ENCODE data around the gene THBS4.

Gene THBS4

DNA sequence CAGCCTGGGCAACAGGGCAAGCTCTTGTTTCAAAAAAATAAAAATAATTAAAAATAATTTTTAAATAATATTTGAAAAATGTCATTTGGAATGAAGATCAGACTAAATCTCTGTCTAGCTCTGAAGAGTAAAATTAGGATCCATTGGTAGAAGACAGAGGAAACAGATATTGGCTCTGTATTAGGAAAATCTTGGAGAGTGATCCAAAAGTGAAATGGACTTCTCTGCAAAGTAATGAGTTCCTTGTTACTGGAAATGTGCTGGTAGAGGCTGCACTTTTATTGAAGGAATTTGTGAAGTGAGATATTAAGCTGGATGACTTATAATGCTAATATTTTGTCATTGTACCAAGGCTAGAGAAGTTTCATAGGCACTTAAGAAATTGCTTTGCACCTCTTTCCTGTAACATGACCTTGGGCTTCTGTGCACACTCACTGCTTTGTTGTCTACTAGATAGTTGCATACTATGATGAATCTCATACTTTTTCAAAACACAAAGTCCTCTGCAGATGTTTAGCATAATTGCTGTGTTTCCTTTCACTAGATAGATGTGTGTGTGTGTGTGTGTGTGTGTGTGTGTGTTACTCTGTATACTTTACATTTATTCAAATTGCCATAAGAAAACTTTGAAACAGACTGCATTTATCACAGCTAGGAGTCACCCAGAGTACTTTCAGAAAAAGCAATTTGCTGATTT lies 13.1 kb downstream of the THBS4 start:
- DNase-seq (ENCODE audit: low read depth) = no peak

DNA sequence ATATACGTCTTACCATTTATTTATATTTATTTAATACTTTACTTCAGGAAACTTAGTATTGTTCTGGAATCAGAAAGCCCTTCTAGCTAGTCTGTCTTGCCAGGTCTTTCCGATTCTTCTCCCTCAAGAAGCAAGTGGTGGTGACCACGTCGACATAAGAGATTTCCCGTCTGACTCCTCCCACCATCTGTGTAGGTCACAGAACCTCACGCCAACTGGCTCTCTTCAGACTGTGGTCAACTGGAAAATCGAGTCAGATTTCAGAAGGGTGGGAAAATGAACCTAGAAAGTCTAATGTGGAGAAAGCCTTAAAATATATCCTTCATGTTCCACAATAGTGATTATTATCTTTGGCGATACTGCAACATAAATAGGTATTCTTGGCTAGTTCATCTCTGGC lies 17.3 kb downstream of the THBS4 start:
- no peak for DNase-seq (ENCODE audit: low read depth)

DNA sequence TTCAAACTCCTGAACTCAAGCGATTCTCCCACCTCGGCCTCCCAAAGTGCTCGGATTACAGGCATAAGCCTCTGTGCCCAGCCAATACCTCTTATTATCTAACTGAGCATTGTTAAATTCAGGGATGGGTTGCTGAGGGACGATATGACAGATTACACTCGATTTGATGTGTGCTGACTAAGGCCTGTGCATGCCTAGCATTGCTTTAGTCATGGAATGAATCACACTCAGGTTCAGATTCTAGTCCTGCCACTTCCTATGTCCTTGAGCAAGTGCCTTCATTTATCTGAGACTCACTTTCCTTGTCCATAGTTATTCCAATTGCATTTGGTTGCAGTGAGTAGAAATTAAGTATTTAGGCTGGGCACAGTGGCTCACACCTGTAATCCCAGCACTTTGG lies 19.5 kb downstream of the THBS4 start:
- no peak for DNase-seq (ENCODE audit: low read depth)

DNA sequence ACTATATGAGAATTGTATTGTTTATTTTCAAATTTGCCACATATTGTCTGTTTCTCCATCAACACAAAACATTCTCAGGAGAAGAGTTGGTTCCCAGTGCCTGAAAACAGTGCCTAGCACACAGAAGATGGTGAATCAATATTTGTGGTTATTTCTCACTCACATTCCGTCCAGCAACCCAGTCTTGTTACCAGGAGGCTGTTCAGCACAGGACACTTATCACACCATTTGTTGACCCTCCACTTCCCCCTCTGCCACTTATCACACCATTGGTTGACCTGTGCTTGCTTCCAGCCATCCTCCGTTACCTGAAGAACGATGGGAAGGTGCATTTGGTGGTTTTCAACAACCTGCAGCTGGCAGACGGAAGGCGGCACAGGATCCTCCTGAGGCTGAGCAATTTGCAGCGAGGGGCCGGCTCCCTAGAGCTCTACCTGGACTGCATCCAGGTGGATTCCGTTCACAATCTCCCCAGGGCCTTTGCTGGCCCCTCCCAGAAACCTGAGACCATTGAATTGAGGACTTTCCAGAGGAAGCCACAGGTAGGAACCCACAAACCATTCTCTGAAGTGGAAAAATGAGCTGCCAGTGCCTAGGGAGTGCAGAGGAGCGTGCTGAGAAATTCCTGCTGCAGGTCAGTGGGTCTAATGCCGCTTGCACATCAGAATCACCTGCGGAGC lies 20.5 kb downstream of the THBS4 start:
- DNase-seq (ENCODE audit: low read depth) = no peak

DNA sequence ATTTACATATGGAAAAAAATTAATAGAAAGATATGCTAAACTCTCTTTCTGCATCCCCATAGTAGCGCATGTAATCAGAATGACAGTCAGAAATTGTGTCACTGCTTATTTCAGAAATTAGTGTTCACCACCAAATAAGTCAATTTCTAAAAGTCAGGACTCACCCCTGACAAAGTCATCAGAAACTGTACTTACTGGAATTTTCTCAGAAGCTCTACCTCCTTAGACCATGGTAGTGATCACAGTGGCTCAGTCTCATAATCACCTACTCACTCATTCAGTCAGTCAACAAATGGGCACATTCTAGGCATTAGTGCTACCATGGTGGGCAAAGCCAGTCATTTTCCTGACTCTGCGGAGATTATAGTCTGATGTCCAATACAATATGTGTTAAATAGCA lies 22.0 kb downstream of the THBS4 start:
- no peak for DNase-seq (ENCODE audit: low read depth)

DNA sequence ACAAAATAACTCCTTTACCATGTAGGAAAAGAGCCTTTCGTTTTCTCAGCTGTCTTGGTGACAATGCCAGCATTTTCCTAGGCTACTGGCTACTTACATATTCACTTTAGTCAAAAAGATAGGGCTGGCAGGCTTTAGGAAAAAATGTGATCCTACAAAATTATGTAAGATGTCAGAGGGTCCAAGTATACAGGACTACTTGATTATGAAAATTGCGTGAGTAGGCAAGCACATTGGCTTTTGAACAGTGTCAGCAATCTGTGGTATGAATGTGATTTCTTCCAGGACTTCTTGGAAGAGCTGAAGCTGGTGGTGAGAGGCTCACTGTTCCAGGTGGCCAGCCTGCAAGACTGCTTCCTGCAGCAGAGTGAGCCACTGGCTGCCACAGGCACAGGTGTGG lies 22.8 kb downstream of the THBS4 start:
- DNase-seq (ENCODE audit: low read depth) = no peak

DNA sequence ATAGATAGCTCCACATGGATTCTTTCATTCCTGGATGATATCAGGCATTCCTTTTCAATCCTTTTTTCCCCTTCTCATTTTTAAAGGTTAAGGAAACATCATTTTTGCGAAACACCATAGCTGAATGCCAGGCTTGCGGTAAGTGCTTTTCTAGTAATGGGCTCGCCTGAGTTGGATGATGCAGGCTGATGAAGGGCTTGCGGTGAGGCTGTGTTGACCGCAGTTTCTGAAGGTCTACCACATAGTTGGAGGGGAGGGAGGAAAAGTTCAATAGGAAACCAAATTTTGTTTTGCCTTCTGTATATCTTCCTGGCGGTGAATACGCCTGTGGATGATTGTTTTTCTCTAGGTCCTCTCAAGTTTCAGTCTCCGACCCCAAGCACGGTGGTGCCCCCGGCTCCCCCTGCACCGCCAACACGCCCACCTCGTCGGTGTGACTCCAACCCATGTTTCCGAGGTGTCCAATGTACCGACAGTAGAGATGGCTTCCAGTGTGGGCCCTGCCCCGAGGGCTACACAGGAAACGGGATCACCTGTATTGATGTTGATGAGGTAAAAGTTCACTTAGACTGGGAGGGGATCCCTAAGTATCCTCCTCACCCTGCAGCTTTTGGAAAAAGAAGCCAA lies 24.3 kb downstream of the THBS4 start:
- DNase-seq (ENCODE audit: low read depth) = no peak

DNA sequence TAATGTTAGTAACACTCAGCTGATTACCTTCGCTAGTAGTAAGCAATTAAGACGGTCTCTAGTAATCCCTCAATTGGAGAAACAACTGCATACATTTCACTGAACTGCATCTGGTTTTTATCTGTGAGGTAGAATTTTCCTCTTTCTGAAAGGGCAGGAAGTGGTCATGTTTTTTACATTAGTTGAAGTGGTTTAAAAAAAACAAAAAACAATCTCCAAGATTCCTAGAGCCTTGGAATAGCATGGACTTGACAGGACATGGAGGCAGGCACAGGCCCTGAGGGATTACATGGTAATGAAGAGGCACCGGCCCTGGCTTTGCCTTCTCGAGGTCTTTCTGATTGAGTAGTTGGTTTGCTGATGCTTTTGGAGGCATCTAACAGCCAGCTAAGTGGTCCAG lies 25.8 kb downstream of the THBS4 start:
- DNase-seq (ENCODE audit: low read depth) = no peak

DNA sequence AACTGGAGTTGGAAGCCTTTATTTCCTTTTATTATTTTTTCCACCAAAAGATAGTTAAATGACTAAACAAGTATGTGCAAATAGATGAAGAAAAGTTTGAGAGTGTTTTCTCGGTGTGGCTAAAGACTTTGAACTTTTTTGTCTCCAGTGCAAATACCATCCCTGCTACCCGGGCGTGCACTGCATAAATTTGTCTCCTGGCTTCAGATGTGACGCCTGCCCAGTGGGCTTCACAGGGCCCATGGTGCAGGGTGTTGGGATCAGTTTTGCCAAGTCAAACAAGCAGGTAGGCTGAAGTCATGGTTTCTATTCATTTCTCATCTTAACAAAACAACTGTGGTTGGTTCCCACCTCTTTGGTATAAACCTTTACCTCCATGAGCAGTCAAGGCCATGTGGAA lies 26.4 kb downstream of the THBS4 start:
- no peak for DNase-seq (ENCODE audit: low read depth)

DNA sequence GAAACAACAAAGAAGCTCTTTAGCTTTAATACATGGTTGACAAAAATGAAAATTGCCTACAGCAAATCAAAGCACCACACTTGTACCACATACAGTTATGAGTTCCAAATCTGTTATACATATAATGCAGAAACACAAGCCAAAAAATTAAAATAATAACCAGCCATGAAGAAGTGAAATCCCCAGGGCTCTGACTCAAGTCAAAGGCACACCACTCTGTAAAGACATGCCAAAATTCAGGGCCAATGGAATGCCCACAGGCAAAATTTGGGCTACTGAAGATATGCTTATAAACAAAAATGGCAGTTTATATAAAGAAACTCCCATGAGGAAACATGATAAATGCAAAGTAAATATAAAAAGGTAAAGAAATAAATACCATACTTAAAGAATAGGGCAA lies 29.0 kb downstream of the THBS4 start:
- DNase-seq (ENCODE audit: low read depth) = no peak

DNA sequence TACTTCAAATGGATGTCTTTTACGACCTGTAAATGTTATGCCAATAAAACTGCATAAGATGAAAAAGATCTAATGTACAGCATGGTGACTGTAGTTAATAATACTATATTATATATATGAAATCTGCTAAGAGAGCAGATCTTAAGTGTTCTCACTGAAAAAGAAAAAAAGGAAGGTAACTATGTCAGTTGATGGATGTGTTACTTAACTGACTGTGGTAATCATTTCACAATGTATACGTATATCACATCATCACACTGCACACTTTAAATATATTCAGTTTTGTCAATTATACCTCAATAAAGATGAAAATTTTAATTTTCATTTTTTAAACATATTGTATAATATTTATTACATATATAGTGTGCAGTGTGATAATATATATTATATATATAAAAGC lies 31.9 kb downstream of the THBS4 start:
- DNase-seq (ENCODE audit: low read depth) = no peak

DNA sequence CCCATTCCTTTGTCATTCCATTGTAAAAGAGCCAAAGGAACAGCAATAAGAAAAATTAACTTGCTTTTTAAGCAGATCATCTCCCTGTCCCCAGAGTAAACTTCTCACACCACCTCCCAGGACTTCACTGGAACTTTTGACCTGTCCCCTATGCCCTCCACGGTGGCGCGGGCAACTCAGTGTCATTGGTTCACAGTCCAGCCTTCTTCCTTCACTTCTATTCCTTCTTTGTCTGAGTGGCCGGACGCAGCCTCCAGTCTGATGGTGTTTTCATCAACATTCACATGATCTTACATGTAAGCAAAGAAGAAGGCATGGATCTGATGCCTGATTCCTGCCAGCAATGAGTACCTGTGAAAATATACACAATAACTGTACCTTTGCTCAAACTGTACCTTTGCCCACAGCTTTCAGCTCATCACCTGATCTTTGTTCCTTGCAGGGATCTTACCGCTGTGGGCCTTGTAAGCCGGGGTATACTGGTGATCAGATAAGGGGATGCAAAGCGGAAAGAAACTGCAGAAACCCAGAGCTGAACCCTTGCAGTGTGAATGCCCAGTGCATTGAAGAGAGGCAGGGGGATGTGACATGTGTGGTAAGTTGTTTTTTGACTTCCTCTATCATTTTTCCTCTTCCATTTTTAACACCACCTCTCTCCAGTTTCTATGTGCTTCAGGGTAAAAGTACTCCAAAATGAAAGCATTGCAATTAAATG lies 32.5 kb downstream of the THBS4 start:
- DNase-seq (ENCODE audit: low read depth) = no peak

DNA sequence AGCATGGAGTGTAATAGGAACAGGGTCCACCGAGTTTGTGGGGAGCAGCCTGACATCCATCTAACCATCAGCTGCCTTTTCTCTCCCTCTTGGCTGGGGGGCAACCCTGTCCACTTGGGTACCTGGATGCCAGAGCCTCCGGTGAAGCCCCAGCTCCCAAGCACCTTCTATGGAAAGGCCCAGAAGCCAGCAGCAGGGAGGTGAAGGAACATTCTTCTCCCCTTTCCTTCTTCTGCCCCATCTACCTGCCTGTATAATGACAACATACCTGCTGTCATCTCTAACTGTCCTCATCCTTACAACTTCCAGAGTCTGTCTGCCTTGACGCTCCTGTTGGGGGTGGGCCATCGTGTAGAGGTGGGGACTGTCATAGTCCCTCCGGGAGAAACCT lies 33.1 kb downstream of the THBS4 start:
- DNase-seq (ENCODE audit: low read depth) = no peak

DNA sequence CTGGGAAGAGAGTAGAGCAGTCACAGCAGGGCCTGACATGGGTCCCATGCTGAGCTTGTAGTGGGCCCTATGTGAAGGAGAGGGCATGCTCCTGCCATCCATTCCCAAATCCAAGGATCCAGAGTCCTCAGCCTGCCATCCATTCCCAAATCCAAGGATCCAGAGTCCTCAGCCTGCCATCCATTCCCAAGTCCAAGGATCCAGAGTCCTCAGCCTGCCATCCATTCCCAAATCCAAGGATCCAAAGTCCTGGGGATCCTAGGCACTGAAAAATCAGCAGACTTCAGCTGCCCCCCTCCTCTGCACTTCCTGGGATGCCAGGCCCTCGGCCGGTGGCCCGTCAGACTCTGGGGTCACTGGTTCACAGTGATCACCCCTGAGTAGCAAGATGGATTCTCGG lies 33.6 kb downstream of the THBS4 start:
- no peak for DNase-seq (ENCODE audit: low read depth)

DNA sequence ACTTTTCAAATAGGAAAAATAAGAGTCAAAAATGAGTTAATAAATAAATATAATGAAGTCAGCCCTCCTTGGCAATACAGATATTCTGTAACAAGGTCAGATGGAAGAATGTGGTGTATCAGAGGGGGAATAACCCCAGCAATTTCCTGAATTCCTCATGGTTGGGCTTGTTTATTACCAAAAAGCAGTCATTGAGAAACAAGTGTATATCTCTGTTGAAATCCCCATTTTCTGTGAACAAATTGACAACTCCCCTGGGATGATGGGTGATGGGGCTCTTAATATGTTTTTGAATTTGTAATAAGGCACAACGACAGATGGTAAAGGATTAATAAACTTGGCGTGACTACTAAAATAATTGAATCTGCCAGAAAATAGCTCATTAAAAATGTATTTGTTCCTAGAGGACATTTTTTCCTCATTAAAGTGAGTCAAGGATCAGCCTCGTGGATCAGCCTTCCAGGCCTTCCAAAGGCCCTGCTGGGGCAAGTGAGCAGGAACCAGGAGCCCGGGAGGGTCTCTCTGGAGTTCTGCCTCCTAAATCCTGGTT lies 34.2 kb downstream of the THBS4 start:
- no peak for DNase-seq (ENCODE audit: low read depth)

DNA sequence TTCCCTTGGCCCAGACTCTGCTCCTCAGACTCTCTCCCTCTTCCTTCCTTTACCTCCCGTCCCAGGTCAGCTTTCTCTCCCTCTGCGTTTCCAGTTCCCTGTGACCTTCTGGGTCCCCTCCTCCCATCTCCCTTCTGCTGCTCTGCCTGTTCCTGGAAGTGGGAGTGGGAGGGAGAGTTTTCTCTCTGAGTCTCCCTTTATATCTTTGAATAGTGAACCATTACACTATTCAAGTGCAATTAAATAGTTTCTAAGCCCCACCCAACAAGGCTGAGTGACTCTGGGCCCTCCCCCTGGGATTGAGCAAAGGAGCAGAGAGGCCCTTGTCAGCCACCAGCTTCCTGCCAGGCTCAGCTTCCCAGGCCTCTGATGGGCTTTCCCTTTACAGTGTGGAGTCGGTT lies 34.8 kb downstream of the THBS4 start:
- DNase-seq (ENCODE audit: low read depth) = no peak

DNA sequence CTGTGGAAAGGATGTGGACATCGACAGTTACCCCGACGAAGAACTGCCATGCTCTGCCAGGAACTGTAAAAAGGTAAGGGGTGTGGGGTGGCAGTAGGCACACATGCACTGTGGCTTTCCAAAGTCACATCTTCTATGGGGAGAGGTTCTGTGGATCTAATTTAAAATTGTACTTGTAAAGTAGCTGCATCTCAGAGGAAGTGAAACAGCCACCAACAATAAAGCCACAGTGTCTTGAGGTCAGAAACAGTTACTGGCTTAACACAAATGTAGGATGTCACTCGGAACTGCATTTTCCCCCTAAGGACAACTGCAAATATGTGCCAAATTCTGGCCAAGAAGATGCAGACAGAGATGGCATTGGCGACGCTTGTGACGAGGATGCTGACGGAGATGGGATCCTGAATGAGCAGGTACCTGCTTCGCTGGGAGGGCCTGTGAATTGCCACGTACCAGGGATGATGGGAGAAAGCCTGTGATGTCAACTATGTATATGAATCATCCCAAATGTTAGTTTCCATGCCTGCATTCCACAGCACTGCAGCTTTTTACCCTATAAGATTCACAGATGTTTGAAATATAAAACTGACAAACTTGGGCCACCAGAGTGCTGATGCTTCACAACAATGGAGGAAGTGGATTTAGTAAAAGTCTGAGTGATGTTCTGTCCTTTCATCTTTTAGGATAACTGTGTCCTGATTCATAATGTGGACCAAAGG lies 35.3 kb downstream of the THBS4 start:
- no peak for DNase-seq (ENCODE audit: low read depth)

DNA sequence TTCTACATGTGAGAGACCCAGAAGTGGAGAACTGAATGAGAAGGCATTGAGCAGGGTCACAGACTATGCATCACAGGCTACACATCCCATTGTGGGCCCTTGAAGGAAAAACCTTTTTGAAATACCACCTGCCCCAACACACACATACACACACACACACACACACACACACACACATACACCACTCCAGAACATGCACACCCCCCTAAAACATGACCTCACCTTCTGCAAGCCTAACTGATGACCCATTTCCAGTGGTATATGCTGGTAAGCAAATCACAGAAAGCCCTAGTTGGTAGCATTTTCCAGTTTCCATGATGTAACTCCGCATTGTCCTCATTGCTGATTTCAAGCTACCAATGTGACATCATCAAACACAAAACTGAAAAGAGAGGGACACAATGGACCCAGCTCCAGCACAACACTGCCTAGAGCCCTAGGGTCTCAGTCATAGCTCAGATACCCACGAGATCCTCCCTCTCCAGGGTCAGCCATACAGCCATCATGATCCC lies 36.4 kb downstream of the THBS4 start:
- DNase-seq (ENCODE audit: low read depth) = no peak

DNA sequence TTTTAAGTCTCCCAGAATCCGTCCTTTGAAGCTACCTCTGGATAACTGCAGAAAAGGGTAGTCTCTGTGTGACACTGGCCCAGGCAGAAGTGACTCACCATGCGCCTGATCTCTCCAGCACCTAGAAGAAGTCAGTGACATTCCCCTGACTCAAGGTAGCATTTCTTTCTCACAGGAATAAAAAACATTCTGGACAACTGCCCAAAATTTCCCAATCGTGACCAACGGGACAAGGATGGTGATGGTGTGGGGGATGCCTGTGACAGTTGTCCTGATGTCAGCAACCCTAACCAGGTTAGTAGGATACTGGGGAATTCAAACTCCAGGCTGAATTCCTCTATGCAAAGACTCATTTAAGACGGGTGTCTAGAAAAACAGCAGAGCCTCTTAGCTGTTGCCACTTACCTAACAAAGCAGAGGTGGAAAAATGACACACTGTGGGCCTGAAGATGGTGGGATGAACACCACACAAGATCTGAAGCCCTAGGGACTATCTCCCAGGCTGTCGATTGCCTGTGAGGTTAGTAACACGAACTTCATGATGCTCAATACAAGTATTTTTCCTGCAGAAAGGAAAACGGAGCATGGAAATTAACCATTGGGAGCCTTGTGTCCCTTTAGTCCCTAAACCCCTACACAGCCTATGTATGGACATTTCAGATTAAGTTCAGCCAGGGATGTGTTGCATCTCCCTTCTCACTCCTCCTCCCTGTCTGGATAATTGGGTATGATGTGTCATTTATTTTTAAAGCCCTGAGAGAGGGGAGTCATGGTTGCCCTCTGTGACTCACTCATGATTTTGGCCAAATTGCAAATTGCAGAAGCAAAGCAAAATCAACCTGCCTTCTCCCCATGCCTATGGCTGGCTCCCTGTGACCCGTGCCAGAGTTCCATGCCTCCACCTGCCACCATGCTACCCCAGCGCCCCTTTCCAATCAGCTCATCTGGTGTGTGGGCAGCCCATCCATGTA lies 37.2 kb downstream of the THBS4 start:
- DNase-seq (ENCODE audit: low read depth) = no peak

All from HS-5 (cell line).